H1 (cell line): Measurements from ENCODE around the gene MGAT4B. TPM values are rescaled to one million over a fixed set of nuclear protein-coding genes. Genes with fewer than 3 reads are reported as not detected.

Experiments
- CTCF ChIA-PET: fragments of 300-600 bp; sonication (Branson Sonifier 250); formaldehyde crosslinking; loops from one replicate; lab custom pipeline; 2021; ENCODE audit not compliant: partially characterized antibody; lab: Charles Lee
- POLR2A ChIA-PET: fragments of 300-600 bp; sonication (Branson Sonifier 250); formaldehyde crosslinking; loops from one replicate; lab custom pipeline; 2021; ENCODE audit warnings: inconsistent platforms; ENCODE audit not compliant: partially characterized antibody; lab: Charles Lee
- DNase-seq, 2 experiments: peaks; one replicate each; pipeline versions ENCODE4 v3.0.0 to v3.0.0-alpha.2; 2010 to 2022; ENCODE audit warnings: low spot score in 2 of 2, low read depth in 1 of 2, mixed read lengths in 1 of 2
- FAIRE-seq: peaks from 2 replicates; lab custom pipeline; 2011; peaks lifted over from hg19 to GRCh38; lab: Jason Lieb, UNC
- H2AFZ ChIP-seq: 2 replicates; pipeline ENCODE4 v1.8.1; 2012; ENCODE audit warnings: low read length, inconsistent platforms
- H2AK5ac ChIP-seq: 2 replicates; pipeline ENCODE4 v1.6.1; 2013; ENCODE audit warnings: low read depth, low read length
- H2BK120ac ChIP-seq: replicated peaks from 2 replicates; pipeline ENCODE3; 2013; ENCODE audit warnings: low read depth, low read length, inconsistent platforms
- H2BK12ac ChIP-seq: 2 replicates; pipeline ENCODE4 v1.6.1; 2013; ENCODE audit warnings: low read depth, low read length
- H2BK15ac ChIP-seq: 2 replicates; pipeline ENCODE4 v1.6.1; 2013; ENCODE audit warnings: low read length
- H2BK20ac ChIP-seq: 2 replicates; pipeline ENCODE4 v1.6.1; 2013; ENCODE audit warnings: low read length
- H2BK5ac ChIP-seq: 2 replicates; pipeline ENCODE4 v1.6.1; 2013; ENCODE audit warnings: low read depth, low read length
- H3K14ac ChIP-seq: 2 replicates; pipeline ENCODE4 v1.6.1; 2013; ENCODE audit warnings: inconsistent platforms; ENCODE audit not compliant: insufficient read length
- H3K18ac ChIP-seq: 2 replicates; pipeline ENCODE4 v1.6.1; 2013; ENCODE audit warnings: low read length; ENCODE audit errors: extremely low read depth
- H3K23ac ChIP-seq: 2 replicates; pipeline ENCODE4 v1.6.1; 2013; ENCODE audit warnings: inconsistent platforms; ENCODE audit not compliant: insufficient read length
- H3K23me2 ChIP-seq: 2 replicates; pipeline ENCODE4 v1.6.1; 2013; ENCODE audit warnings: low read depth, low read length
- H3K27ac ChIP-seq: 2 replicates; pipeline ENCODE4 v1.6.1; 2011; ENCODE audit warnings: low read depth, low read length, inconsistent platforms
- H3K27me3 ChIP-seq, 4 experiments: replicated peaks in 1 of 4; 1 replicate in 1 of 4; 2 replicates in 3 of 4; pipeline versions ENCODE4 v1.6.1 to v1.8.1; 2011 to 2013; ENCODE audit warnings: low read length in 3 of 4, mild to moderate bottlenecking in 3 of 4, inconsistent platforms in 2 of 4, mixed read lengths in 2 of 4, moderate library complexity in 1 of 4; ENCODE audit not compliant: control insufficient read depth in 3 of 4, insufficient read depth in 3 of 4; ENCODE audit errors: extremely low read depth in 1 of 4
- H3K36me3 ChIP-seq, 4 experiments: 2 replicates each; pipeline versions ENCODE4 v1.6.1 to v1.8.1; 2011 to 2013; ENCODE audit warnings: mild to moderate bottlenecking in 4 of 4, low read length in 3 of 4, moderate library complexity in 2 of 4, control low read depth in 1 of 4, inconsistent platforms in 1 of 4; ENCODE audit not compliant: insufficient read depth in 4 of 4, control insufficient read depth in 2 of 4
- H3K4ac ChIP-seq: replicated peaks from 2 replicates; pipeline ENCODE3; 2013; ENCODE audit warnings: low read length, low read depth, mixed read lengths, inconsistent platforms; ENCODE audit not compliant: insufficient read length
- H3K4me1 ChIP-seq, 4 experiments: replicated peaks in 1 of 4; 1 replicate in 1 of 4; 2 replicates in 3 of 4; pipeline versions ENCODE4 v1.6.1 to v1.8.1; 2011 to 2013; ENCODE audit warnings: low read length in 3 of 4, inconsistent platforms in 2 of 4, mixed read lengths in 1 of 4; ENCODE audit not compliant: insufficient read depth in 4 of 4, control insufficient read depth in 3 of 4
- H3K4me2 ChIP-seq, 2 experiments: 2 replicates each; pipeline versions ENCODE4 v1.6.1 to v1.8.1; 2011 to 2013; ENCODE audit warnings: low read depth in 2 of 2, low read length in 2 of 2, control low read depth in 1 of 2, inconsistent platforms in 1 of 2, mild to moderate bottlenecking in 1 of 2; ENCODE audit not compliant: insufficient read depth in 1 of 2
- H3K4me3 ChIP-seq, 4 experiments: fragments of 200-600, 300-600 bp in 1 of 4; sonication (generic), shearing (Covaris generic), sonication (Bioruptor Twin) in 1 of 4; 2 replicates each; pipeline versions ENCODE4 v1.5.1 to v1.8.1; 2011 to 2016; ENCODE audit warnings: low read length in 4 of 4, low read depth in 3 of 4, control low read depth in 2 of 4, inconsistent platforms in 2 of 4, mild to moderate bottlenecking in 2 of 4, mixed read lengths in 1 of 4, moderate library complexity in 1 of 4; ENCODE audit not compliant: insufficient read depth in 2 of 4; ENCODE audit errors: extremely low read depth in 1 of 4
- H3K56ac ChIP-seq: replicated peaks from 2 replicates; pipeline ENCODE3; 2013; ENCODE audit warnings: low read depth, mild to moderate bottlenecking, mixed read lengths, low read length, inconsistent platforms; ENCODE audit not compliant: insufficient read length
- H3K79me1 ChIP-seq: 2 replicates; pipeline ENCODE4 v1.6.1; 2013; ENCODE audit warnings: low read depth, low read length, control low read depth
- H3K79me2 ChIP-seq, 2 experiments: 2 replicates each; pipeline versions ENCODE4 v1.6.1 to v1.8.1; 2012 to 2013; ENCODE audit warnings: low read length in 2 of 2, mild to moderate bottlenecking in 2 of 2, inconsistent platforms in 1 of 2; ENCODE audit not compliant: insufficient read depth in 2 of 2, control insufficient read depth in 1 of 2
- H3K9ac ChIP-seq, 4 experiments: replicated peaks in 1 of 4; 1 replicate in 1 of 4; 2 replicates in 3 of 4; pipeline versions ENCODE4 v1.6.1 to v1.8.1; 2011 to 2013; ENCODE audit warnings: low read depth in 3 of 4, low read length in 3 of 4, control low read depth in 2 of 4, mild to moderate bottlenecking in 2 of 4, moderate library complexity in 2 of 4, inconsistent platforms in 1 of 4; ENCODE audit errors: extremely low read depth in 1 of 4
- H3K9me3 ChIP-seq, 2 experiments: 2 replicates each; pipeline versions ENCODE4 v1.6.1 to v1.8.1; 2012 to 2013; ENCODE audit warnings: mild to moderate bottlenecking in 2 of 2, moderate library complexity in 2 of 2, control low read depth in 1 of 2, inconsistent platforms in 1 of 2, low read depth in 1 of 2, low read length in 1 of 2, mixed read lengths in 1 of 2; ENCODE audit not compliant: insufficient read depth in 2 of 2
- H4K20me1 ChIP-seq, 2 experiments: replicated peaks in 1 of 2; 2 replicates each; pipeline versions ENCODE3 to v1.8.1; 2011 to 2013; ENCODE audit warnings: inconsistent platforms in 2 of 2, low read length in 2 of 2, mild to moderate bottlenecking in 1 of 2; ENCODE audit not compliant: insufficient read depth in 2 of 2, control insufficient read depth in 1 of 2
- H4K5ac ChIP-seq: 2 replicates; pipeline ENCODE4 v1.6.1; 2013; ENCODE audit warnings: low read length, low read depth, mixed read lengths, inconsistent platforms; ENCODE audit not compliant: insufficient read length
- H4K8ac ChIP-seq: 2 replicates; pipeline ENCODE4 v1.8.0; 2013; ENCODE audit warnings: mild to moderate bottlenecking, moderate library complexity, low read length, inconsistent platforms; ENCODE audit not compliant: insufficient read depth; ENCODE audit errors: extremely low read depth
- H4K91ac ChIP-seq: replicated peaks from 2 replicates; pipeline ENCODE3; 2013; ENCODE audit warnings: low read length, mixed read lengths, inconsistent platforms; ENCODE audit not compliant: insufficient read length
- FOSL1 ChIP-seq: IDR thresholded peaks from 2 replicates; pipeline ENCODE4 v1.6.1; 2011; ENCODE audit warnings: mild to moderate bottlenecking, low read depth, low read length, moderate library complexity; ENCODE audit not compliant: insufficient read depth
- HDAC6 ChIP-seq: IDR thresholded peaks from one replicate; pipeline ENCODE4 v1.7.1; 2012; ENCODE audit warnings: low read depth, mild to moderate bottlenecking, inconsistent platforms, low read length, moderate library complexity
- NANOG ChIP-seq: IDR thresholded peaks from 2 replicates; pipeline ENCODE4 v1.6.1; 2011; ENCODE audit warnings: low read length, low read depth, mild to moderate bottlenecking, inconsistent platforms; ENCODE audit not compliant: insufficient read depth, poor library complexity, severe bottlenecking
- NRF1 ChIP-seq: IDR thresholded peaks from 2 replicates; pipeline ENCODE4 v1.6.1; 2011; ENCODE audit warnings: mild to moderate bottlenecking, low read depth, low read length, improper control_type of control experiment
- POLR2A ChIP-seq, 2 experiments: IDR thresholded peaks; 1 replicate in 1 of 2; 2 replicates in 1 of 2; pipeline ENCODE4 v1.6.1; 2011; ENCODE audit warnings: low read depth in 2 of 2, low read length in 2 of 2, mild to moderate bottlenecking in 2 of 2; ENCODE audit errors: control extremely low read depth in 1 of 2
- RAD21 ChIP-seq, 2 experiments: IDR thresholded peaks in 1 of 2; conservative IDR thresholded peaks in 1 of 2; 2 replicates each; pipeline ENCODE4 v1.6.1; 2011; ENCODE audit warnings: low read depth in 2 of 2, low read length in 2 of 2, improper control_type of control experiment in 1 of 2, inconsistent platforms in 1 of 2, mild to moderate bottlenecking in 1 of 2, moderate library complexity in 1 of 2
- SIN3A ChIP-seq, 2 experiments: IDR thresholded peaks in 1 of 2; conservative IDR thresholded peaks in 1 of 2; 2 replicates each; pipeline ENCODE4 v1.6.1; 2011 to 2012; ENCODE audit warnings: low read length in 2 of 2, improper control_type of control experiment in 1 of 2, low read depth in 1 of 2, mild to moderate bottlenecking in 1 of 2
- SUZ12 ChIP-seq: fragments of 200-600 bp; sonication (generic); IDR thresholded peaks from 2 replicates; pipeline ENCODE4 v1.6.1; 2012; ENCODE audit warnings: mild to moderate bottlenecking, inconsistent platforms, low read length, moderate library complexity, mixed read lengths
- TBP ChIP-seq: IDR thresholded peaks from 2 replicates; pipeline ENCODE4 v1.6.1; 2011; ENCODE audit warnings: low read depth, low read length, improper control_type of control experiment
- USF2 ChIP-seq: IDR thresholded peaks from 2 replicates; pipeline ENCODE4 v1.6.1; 2011; ENCODE audit warnings: low read length, improper control_type of control experiment
- WGBS, 2 experiments: shearing (Covaris generic) in 1 of 2; methylation state at CpG; one replicate each; pipeline versions ENCODE4 v1.1.6 to v1.1.7; 2013 to 2015; ENCODE audit warnings: low lambda C conversion rate in 2 of 2, mixed read lengths in 2 of 2, inconsistent platforms in 1 of 2, low coverage in 1 of 2, missing lambda C conversion rate in 1 of 2; ENCODE audit not compliant: insufficient replicate concordance in 2 of 2, insufficient coverage in 1 of 2, insufficient read length in 1 of 2; ENCODE audit errors: extremely low coverage in 1 of 2, missing lambda C conversion rate in 1 of 2; 5-methylcytosine and 5-hydroxymethylcytosine counted together
- polyA plus RNA-seq, 7 experiments: library from polyadenylated mRNA; depleted of rRNA in 3 of 7; stranded (reverse) in 5 of 7; unstranded in 2 of 7; fragments of >200 nt in 5 of 7; fragments of 200-250 nt in 2 of 7; gene quantifications; 1 replicate in 5 of 7; 2 replicates in 1 of 7; 4 replicates in 1 of 7; pipeline versions ENCODE4 v1.2.1 to v1.2.3, GENCODE V29; 2011 to 2013; ENCODE audit warnings: missing spikeins in 2 of 7, mixed read lengths in 2 of 7
- total RNA-seq: library from RNA; stranded (reverse); fragmentation: NEBNext Ultra II Directional; extraction: Animal tissue kit (Norgen Biotek cat#: 25700); gene quantifications from 2 replicates; pipeline ENCODE4 v1.2.1, GENCODE V29; 2021

Gene MGAT4B
- total and polyA plus RNA-seq, 2 of the 8 experiments (the other 6 are each of a cell fraction or from before 2014, with no cell fraction given): 116 to 128 TPM

- H3K4me2 ChIP-seq: no peak overlapping the region
- WGBS, 2 experiments: 95% methylated on average over 22 of the region's 22 CpGs; no CpG with 5 or more reads in 1 of the 2 experiments
- H2BK15ac ChIP-seq: no peak overlapping the region
- H4K5ac ChIP-seq: no peak overlapping the region
- ChIA-PET CTCF (interaction anchor here (0.8 to 1.4 kb wide), 3 partner anchors 22 to 45 kb away, joined by 3 read pairs; no protein-coding TSS in a partner anchor), POLR2A (interaction anchor here (1.2 to 3.1 kb wide), 3 partner anchors 9 to 22 kb away, joined by 3 to 9 read pairs (median 5); no protein-coding TSS in a partner anchor)
- no peak overlapping the region for H2BK20ac ChIP-seq
- H4K91ac ChIP-seq: no peak overlapping the region
- no peak overlapping the region for H3K4me3 ChIP-seq
- no peak overlapping the region for H2AFZ ChIP-seq
- H3K4ac ChIP-seq: no peak overlapping the region
- no peak overlapping the region for H3K56ac ChIP-seq
- H2BK5ac ChIP-seq: no peak overlapping the region
- no peak overlapping the region for H2AK5ac ChIP-seq
- peaks cover 4 to 28% of the 10 kb centered on the region in 2 experiments; a peak in 2 of 4 replicates for H3K79me2 ChIP-seq
- peaks cover 10 to 54% (median 37%) of the 10 kb centered on the region in 4 experiments for H3K36me3 ChIP-seq
- no peak for FAIRE-seq
- no peak overlapping the region; the same call in 1 of the 2 replicates for H4K8ac ChIP-seq
- 0 out of 2 replicates have a peak overlapping the region, but pooled peaks have one; percentile 27 for H3K27ac ChIP-seq
- no peak overlapping the region for H2BK120ac ChIP-seq
- no peak for DNase-seq
- peaks cover 8% of the 10 kb centered on the region for H3K79me1 ChIP-seq
- peaks cover 8 to 25% of the 10 kb centered on the region in 2 experiments for H4K20me1 ChIP-seq
- no peaks in the 10 kb centered on the region for H3K27me3 ChIP-seq
- H3K23ac ChIP-seq: no peak overlapping the region
- no peak overlapping the region for H3K18ac ChIP-seq
- H3K9me3 ChIP-seq: no peaks in the 10 kb centered on the region
- no peak overlapping the region for H3K9ac ChIP-seq
- H2BK12ac ChIP-seq: no peak overlapping the region
- peaks cover 5 to 26% (median 25%) of the 10 kb centered on the region in 4 experiments for H3K4me1 ChIP-seq
- H3K23me2 ChIP-seq: peaks cover 2% of the 10 kb centered on the region; the same call in 1 of the 2 replicates
- no peak overlapping the region for H3K14ac ChIP-seq
- peak in 1 of 2 experiments; percentile 21; a peak in 2 of 3 replicates for TF ChIP-seq POLR2A (IDR thresholded peaks at IDR 0.05; ENCODE audit: control extremely low read depth in 1 of 2, low read depth in 2 of 2, low read length in 2 of 2)
- no peak for TF ChIP-seq TBP
- TF ChIP-seq SIN3A (conservative IDR thresholded peaks at IDR 0.05 in 1 of 2, IDR thresholded peaks at IDR 0.05 in 1 of 2; ENCODE audit: low read depth in 1 of 2, low read length in 2 of 2): no peak
- no peak for TF ChIP-seq NRF1
- TF ChIP-seq HDAC6: no peak
- no peak for TF ChIP-seq SUZ12
- no peak for TF ChIP-seq RAD21 (IDR thresholded peaks at IDR 0.05 in 1 of 2, conservative IDR thresholded peaks at IDR 0.05 in 1 of 2; ENCODE audit: low read depth in 2 of 2, low read length in 2 of 2)
- TF ChIP-seq NANOG: no peak
- no peak for TF ChIP-seq FOSL1
- TF ChIP-seq USF2: no peak
Observed at GRCh38 chr5:179823937-179824744, 17.5 kb upstream of the MGAT4B start.
